Measurements from ENCODE around the gene CASQ2. TPM values are rescaled to one million over a fixed set of nuclear protein-coding genes. Genes with fewer than 3 reads are reported as not detected.

Gene CASQ2
- total and polyA plus RNA-seq, 2 donors (not counting 3 experiments of a cell fraction or from before 2014, with no cell fraction given): not detected

DNA sequence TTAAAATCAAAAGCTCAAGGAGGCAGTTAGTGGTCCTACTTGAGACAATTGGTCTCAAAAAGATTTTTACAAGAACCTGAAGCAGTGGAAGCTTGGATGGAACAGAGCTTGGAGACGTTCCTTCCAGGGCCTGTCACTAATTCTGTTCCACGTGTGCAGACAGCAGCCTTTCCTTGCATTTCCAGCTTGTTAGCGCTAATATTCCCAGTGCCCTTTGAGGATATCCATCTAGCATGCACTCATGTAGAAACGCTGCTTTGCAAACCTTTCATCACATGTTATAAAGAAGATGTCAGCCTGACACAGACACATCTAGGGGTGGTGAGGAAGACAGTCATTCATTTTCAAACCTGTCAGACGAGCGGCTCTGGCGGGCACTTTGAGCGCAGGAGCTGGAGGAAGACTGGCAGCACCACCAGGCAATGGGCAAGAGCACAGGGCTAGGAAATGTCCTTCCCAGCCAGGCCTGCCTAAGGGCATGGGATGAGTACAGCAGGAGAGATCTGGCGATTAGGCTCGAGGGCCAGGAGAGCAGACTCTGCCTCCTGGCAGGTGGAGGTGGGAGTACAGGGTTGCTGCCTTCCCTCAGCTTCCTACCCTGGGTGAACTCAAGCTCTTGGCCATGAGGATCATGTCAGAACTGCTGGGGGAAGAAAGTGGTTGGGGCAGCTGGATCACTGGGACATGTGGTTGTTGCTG lies 55.5 kb downstream of the CASQ2 start:
- H3K27me3 ChIP-seq (ENCODE audit: control insufficient read depth in 2 of 2, insufficient read depth in 2 of 2, low read length in 2 of 2): peaks cover 2 to 25% of the 10 kb centered on the region in 2 experiments
- no peak for DNase-seq (ENCODE audit: low read depth, low spot score)
- no peak overlapping the region for H3K4me2 ChIP-seq (ENCODE audit: insufficient read depth, low read length)
- no TSS peak for BruUV-seq (replicated peaks)
- no peak overlapping the region for H2AFZ ChIP-seq (ENCODE audit: low read depth, low read length)
- no peak overlapping the region for H3K27ac ChIP-seq (ENCODE audit: insufficient read depth, low read depth, low read length)
- intact Hi-C loops (cut with micrococcal nuclease) (no loop called here), dilution Hi-C loops (cut with MboI; ENCODE audit: extremely low pct_ligation_motif_present, low sequenced_read_pairs) (no loop called here)
- H3K9me3 ChIP-seq (replicated peaks; ENCODE audit: control insufficient read depth, insufficient read depth, low read length): no peaks in the 10 kb centered on the region
- H3K9ac ChIP-seq (replicated peaks; ENCODE audit: extremely low read depth, insufficient read depth, low read length): no peak overlapping the region
- POLR2A ChIA-PET: no interaction called here
- H3K4me3 ChIP-seq (replicated peaks in 1 of 3; ENCODE audit: insufficient read depth in 1 of 3, low read depth in 1 of 3, low read length in 3 of 3): no peak overlapping the region
- no peaks in the 10 kb centered on the region for H3K4me1 ChIP-seq (ENCODE audit: control insufficient read depth, extremely low read depth, insufficient read depth, low read length)
- no peak for FAIRE-seq
- H3K9me1 ChIP-seq (replicated peaks; ENCODE audit: control insufficient read depth, extremely low read depth, insufficient read depth, low read length): no peaks in the 10 kb centered on the region
- H3K79me2 ChIP-seq (ENCODE audit: control insufficient read depth, insufficient read depth, low read length): no peaks in the 10 kb centered on the region
- H3K36me3 ChIP-seq (ENCODE audit: control insufficient read depth in 2 of 2, extremely low read depth in 1 of 2, insufficient read depth in 2 of 2, low read length in 2 of 2): no peaks in the 10 kb centered on the region
- H4K20me1 ChIP-seq (replicated peaks; ENCODE audit: control insufficient read depth, extremely low read depth, insufficient read depth, low read length): no peaks in the 10 kb centered on the region
- no peak for TF ChIP-seq POLR2A (IDR thresholded peaks at IDR 0.05; ENCODE audit: low read depth, low read length)
- TF ChIP-seq JUN (IDR thresholded peaks at IDR 0.05; ENCODE audit: borderline replicate concordance, insufficient read depth, insufficient read length, low read depth): no peak
- TF ChIP-seq EZH2 (IDR thresholded peaks at IDR 0.05; ENCODE audit: borderline replicate concordance, low read depth, low read length, severe bottlenecking): no peak
- TF ChIP-seq MYC (IDR thresholded peaks at IDR 0.05; ENCODE audit: low read depth, low read length): no peak
- TF ChIP-seq, protein P1, sequence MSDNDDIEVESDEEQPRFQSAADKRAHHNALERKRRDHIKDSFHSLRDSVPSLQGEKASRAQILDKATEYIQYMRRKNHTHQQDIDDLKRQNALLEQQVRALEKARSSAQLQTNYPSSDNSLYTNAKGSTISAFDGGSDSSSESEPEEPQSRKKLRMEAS (IDR thresholded peaks at IDR 0.05; ENCODE audit: insufficient read depth, insufficient read length): no peak
- no peak for TF ChIP-seq CTCF (IDR thresholded peaks at IDR 0.05; ENCODE audit: extremely low read depth in 1 of 2, insufficient read depth in 1 of 2, low read depth in 1 of 2, low read length in 2 of 2)
- no peak for TF ChIP-seq POLR2AphosphoS5 (IDR thresholded peaks at IDR 0.05; ENCODE audit: insufficient read depth, low read depth, low read length)
- no peak for TF ChIP-seq FOS (IDR thresholded peaks at IDR 0.05; ENCODE audit: borderline replicate concordance, insufficient read depth, low read length)
- no peak for TF ChIP-seq GATA2 (IDR thresholded peaks at IDR 0.05; ENCODE audit: insufficient read depth, insufficient read length, low read depth, low read length)
- CTCF ChIA-PET: interaction anchor here (0.7 to 3.0 kb wide), 3 partner anchors 58 to 105 kb away, joined by 3 to 21 read pairs (median 3); no protein-coding TSS in a partner anchor

Data from endothelial cell of umbilical vein (primary cell).